NCI-H524 (cell line): ENCODE data around the gene ANGPTL2.

Experiments used
- DNase-seq, 2 experiments: peaks; one replicate each; lab custom pipeline; 2025; lab: John Stamatoyannopoulos, UW

The ANGPTL2 gene

GRCh38 chr9:127049581-127049980, 72.9 kb downstream of the ANGPTL2 start:
- no peak for DNase-seq

- no peak for DNase-seq
Measured at GRCh38 chr9:127049044-127049443, 73.4 kb downstream of the ANGPTL2 start.

GRCh38 chr9:127047971-127048370, 74.5 kb downstream of the ANGPTL2 start:
- DNase-seq: peak in 1 of 2 experiments; percentile 23

- DNase-seq: no peak
Measured at GRCh38 chr9:127045148-127045547, 77.3 kb downstream of the ANGPTL2 start.

- no peak for DNase-seq
Measured at GRCh38 chr9:127039492-127039891, 82.9 kb downstream of the ANGPTL2 start.

GRCh38 chr9:127038531-127038930, 83.9 kb downstream of the ANGPTL2 start:
- DNase-seq: no peak
